ENCODE results near the gene LRRC28. TPM values are rescaled to one million over a fixed set of nuclear protein-coding genes. Genes with fewer than 3 reads are reported as not detected.

Gene LRRC28
- total and polyA plus RNA-seq, 2 of the 4 experiments (the other 2 are of a cell fraction): 12.7 to 21.1 TPM

- in situ Hi-C loops (cut with MboI; ENCODE audit: low sequenced_read_pairs) (no loop called here), dilution Hi-C loops (cut with HindIII; ENCODE audit: low sequenced_read_pairs, unreplicated experiment) (no loop called here), intact Hi-C loops (cut with micrococcal nuclease) (no loop called here)
- Histone ChIP-seq H3K79me1 (ENCODE audit: low read depth in 1 of 2, low read length in 2 of 2) (no peaks in the 10 kb centered on the region), H3K9me3 (ENCODE audit: control insufficient read depth, insufficient read depth, low read length) (no peaks in the 10 kb centered on the region), H3K4me1 (ENCODE audit: control insufficient read depth, insufficient read depth, low read length) (peaks cover 13% of the 10 kb centered on the region), H2AK5ac (ENCODE audit: low read depth, low read length) (peak overlapping the region; percentile 83; the same call in 1 of the 2 replicates), H3K4me3 (ENCODE audit: insufficient read depth, low read depth, low read length) (no peak overlapping the region), H2AK9ac (replicated peaks; ENCODE audit: low read depth, low read length, poor library complexity) (peak overlapping the region; percentile 82), H2BK120ac (ENCODE audit: low read depth, low read length) (peak overlapping the region; percentile 40; the same call in 1 of the 2 replicates), H4K20me1 (ENCODE audit: insufficient read depth, low read length) (no peaks in the 10 kb centered on the region), H3K23ac (ENCODE audit: low read depth, low read length) (no peak overlapping the region), H3K4me2 (ENCODE audit: low read depth, low read length) (no peak overlapping the region), H4K8ac (ENCODE audit: low read depth in 2 of 2, low read length in 2 of 2) (peak overlapping the region in 1 of 2 experiments; percentile 37; a peak in 1 of 4 replicates), H3K36me3 (ENCODE audit: control insufficient read depth, insufficient read depth, low read length) (no peaks in the 10 kb centered on the region), H3K14ac (replicated peaks; ENCODE audit: low read depth, low read length) (peak overlapping the region; percentile 51), H3K9ac (ENCODE audit: low read depth, low read length) (no peak overlapping the region), H2BK20ac (ENCODE audit: low read depth, low read length) (peak overlapping the region; percentile 80; the same call in 1 of the 2 replicates), H3K4ac (ENCODE audit: low read depth, low read length) (peak overlapping the region; percentile 50; the same call in 1 of the 2 replicates), H4K91ac (ENCODE audit: insufficient read depth, low read depth, low read length) (no peak overlapping the region), H4K5ac (ENCODE audit: low read depth, low read length) (no peak overlapping the region), H3K27ac (ENCODE audit: insufficient read depth, low read length) (no peak overlapping the region), H2BK5ac (ENCODE audit: low read depth, low read length, poor library complexity, severe bottlenecking) (no peak overlapping the region), H3K18ac (ENCODE audit: low read depth, low read length) (no peak overlapping the region), H3K9me1 (ENCODE audit: insufficient read depth, low read length) (peaks cover 19% of the 10 kb centered on the region), H3K27me3 (ENCODE audit: control insufficient read depth, insufficient read depth, low read length) (no peaks in the 10 kb centered on the region), H2AFZ (replicated peaks; ENCODE audit: low read length, poor library complexity) (peak overlapping the region; percentile 7), H3K56ac (ENCODE audit: extremely low read depth, insufficient read depth, low read length) (no peak overlapping the region), H2BK15ac (ENCODE audit: low read depth, low read length) (peak overlapping the region; percentile 75; the same call in 1 of the 3 replicates)
- no TSS peak for BruUV-seq (replicated peaks)
- ATAC-seq (ENCODE audit: low read depth) (no peak), DNase-seq (no peak)
- CTCF ChIA-PET: no interaction called here
- 87% methylated on average over 6 of the region's 16 CpGs; no CpG with 5 or more reads in 1 of the 2 experiments for WGBS, 2 experiments (ENCODE audit: extremely low coverage in 2 of 2, insufficient read length in 1 of 2)
- POLR2A ChIA-PET (ENCODE audit: unreplicated experiment): no interaction called here
- TF ChIP-seq BHLHE40 (IDR thresholded peaks at IDR 0.05; ENCODE audit: low read depth, low read length) (no peak), CEBPB (IDR thresholded peaks at IDR 0.05; ENCODE audit: low read depth, low read length) (no peak), MXI1 (IDR thresholded peaks at IDR 0.05; ENCODE audit: borderline replicate concordance, low read depth, low read length) (no peak), CHD1 (IDR thresholded peaks at IDR 0.05; ENCODE audit: low read depth, low read length) (no peak), POLR2A (IDR thresholded peaks at IDR 0.05; ENCODE audit: low read depth, low read length) (no peak), RAD21 (IDR thresholded peaks at IDR 0.05; ENCODE audit: low read length) (no peak), USF2 (IDR thresholded peaks at IDR 0.05; ENCODE audit: low read depth, low read length) (no peak), SMC3 (IDR thresholded peaks at IDR 0.05; ENCODE audit: low read depth, low read length) (no peak), NFE2L2 (IDR thresholded peaks at IDR 0.05; ENCODE audit: low read depth, low read length) (no peak), RCOR1 (IDR thresholded peaks at IDR 0.05; ENCODE audit: insufficient replicate concordance, low read length) (no peak), FOS (IDR thresholded peaks at IDR 0.05; ENCODE audit: low read depth, low read length) (no peak), MAZ (IDR thresholded peaks at IDR 0.05; ENCODE audit: borderline replicate concordance, low read depth, low read length) (no peak)
- TF ChIP-seq, protein P1, sequence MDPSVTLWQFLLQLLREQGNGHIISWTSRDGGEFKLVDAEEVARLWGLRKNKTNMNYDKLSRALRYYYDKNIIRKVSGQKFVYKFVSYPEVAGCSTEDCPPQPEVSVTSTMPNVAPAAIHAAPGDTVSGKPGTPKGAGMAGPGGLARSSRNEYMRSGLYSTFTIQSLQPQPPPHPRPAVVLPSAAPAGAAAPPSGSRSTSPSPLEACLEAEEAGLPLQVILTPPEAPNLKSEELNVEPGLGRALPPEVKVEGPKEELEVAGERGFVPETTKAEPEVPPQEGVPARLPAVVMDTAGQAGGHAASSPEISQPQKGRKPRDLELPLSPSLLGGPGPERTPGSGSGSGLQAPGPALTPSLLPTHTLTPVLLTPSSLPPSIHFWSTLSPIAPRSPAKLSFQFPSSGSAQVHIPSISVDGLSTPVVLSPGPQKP (IDR thresholded peaks at IDR 0.05; ENCODE audit: borderline replicate concordance, low read depth, low read length): no peak
- TF ChIP-seq, protein P2, sequence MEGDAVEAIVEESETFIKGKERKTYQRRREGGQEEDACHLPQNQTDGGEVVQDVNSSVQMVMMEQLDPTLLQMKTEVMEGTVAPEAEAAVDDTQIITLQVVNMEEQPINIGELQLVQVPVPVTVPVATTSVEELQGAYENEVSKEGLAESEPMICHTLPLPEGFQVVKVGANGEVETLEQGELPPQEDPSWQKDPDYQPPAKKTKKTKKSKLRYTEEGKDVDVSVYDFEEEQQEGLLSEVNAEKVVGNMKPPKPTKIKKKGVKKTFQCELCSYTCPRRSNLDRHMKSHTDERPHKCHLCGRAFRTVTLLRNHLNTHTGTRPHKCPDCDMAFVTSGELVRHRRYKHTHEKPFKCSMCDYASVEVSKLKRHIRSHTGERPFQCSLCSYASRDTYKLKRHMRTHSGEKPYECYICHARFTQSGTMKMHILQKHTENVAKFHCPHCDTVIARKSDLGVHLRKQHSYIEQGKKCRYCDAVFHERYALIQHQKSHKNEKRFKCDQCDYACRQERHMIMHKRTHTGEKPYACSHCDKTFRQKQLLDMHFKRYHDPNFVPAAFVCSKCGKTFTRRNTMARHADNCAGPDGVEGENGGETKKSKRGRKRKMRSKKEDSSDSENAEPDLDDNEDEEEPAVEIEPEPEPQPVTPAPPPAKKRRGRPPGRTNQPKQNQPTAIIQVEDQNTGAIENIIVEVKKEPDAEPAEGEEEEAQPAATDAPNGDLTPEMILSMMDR (conservative IDR thresholded peaks at IDR 0.05; ENCODE audit: low read depth, low read length): no peak
Observed at GRCh38 chr15:99423186-99424130, 172.2 kb downstream of the LRRC28 start.
